GM13977 (cell line): ENCODE measurements around the gene TFRC.

ENCODE experiments used
- DNase-seq: peaks from one replicate; pipeline ENCODE4 v3.0.0; 2012; ENCODE audit warnings: low spot score
- in situ Hi-C: fragments of 300-500 bp; cut with MboI; formaldehyde crosslinking; loops from one replicate; pipeline ENCODE4 v1.12.0; 2022; ENCODE audit warnings: low sequenced_read_pairs, low pct_unique_long_range_greater_than_20kb, mixed read lengths, inconsistent platforms; ENCODE audit not compliant: unreplicated experiment
- TF ChIP-seq, protein P1 (sequence below): IDR thresholded peaks from 2 replicates; pipeline ENCODE4 v1.5.1; 2012; ENCODE audit warnings: mild to moderate bottlenecking, control low read depth; ENCODE audit not compliant: insufficient read depth; ENCODE audit errors: extremely low read depth, missing control alignments

The TFRC gene

DNA sequence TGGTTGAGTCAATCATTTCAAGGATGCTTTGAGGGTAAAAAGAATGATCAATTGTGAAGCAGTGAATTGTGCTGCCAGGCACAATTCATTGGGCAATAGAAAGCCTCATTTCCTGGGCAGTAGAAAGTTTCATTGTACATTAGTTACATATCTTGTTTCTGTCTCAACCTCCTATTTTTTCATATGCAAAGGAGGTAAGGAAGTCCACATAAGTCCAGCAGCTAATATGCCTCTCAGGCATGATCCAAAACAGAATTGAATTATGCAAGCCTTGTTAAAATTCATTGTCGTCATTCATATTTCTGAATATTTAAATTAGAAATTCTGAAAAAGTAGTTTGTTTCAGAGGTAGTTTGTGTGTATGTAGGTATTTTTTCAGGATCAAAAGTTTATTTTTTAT lies 65.8 kb downstream of the TFRC start:
- TF ChIP-seq, protein P1, sequence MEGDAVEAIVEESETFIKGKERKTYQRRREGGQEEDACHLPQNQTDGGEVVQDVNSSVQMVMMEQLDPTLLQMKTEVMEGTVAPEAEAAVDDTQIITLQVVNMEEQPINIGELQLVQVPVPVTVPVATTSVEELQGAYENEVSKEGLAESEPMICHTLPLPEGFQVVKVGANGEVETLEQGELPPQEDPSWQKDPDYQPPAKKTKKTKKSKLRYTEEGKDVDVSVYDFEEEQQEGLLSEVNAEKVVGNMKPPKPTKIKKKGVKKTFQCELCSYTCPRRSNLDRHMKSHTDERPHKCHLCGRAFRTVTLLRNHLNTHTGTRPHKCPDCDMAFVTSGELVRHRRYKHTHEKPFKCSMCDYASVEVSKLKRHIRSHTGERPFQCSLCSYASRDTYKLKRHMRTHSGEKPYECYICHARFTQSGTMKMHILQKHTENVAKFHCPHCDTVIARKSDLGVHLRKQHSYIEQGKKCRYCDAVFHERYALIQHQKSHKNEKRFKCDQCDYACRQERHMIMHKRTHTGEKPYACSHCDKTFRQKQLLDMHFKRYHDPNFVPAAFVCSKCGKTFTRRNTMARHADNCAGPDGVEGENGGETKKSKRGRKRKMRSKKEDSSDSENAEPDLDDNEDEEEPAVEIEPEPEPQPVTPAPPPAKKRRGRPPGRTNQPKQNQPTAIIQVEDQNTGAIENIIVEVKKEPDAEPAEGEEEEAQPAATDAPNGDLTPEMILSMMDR = no peak
- no peak for DNase-seq
- in situ Hi-C loops = no loop called here

DNA sequence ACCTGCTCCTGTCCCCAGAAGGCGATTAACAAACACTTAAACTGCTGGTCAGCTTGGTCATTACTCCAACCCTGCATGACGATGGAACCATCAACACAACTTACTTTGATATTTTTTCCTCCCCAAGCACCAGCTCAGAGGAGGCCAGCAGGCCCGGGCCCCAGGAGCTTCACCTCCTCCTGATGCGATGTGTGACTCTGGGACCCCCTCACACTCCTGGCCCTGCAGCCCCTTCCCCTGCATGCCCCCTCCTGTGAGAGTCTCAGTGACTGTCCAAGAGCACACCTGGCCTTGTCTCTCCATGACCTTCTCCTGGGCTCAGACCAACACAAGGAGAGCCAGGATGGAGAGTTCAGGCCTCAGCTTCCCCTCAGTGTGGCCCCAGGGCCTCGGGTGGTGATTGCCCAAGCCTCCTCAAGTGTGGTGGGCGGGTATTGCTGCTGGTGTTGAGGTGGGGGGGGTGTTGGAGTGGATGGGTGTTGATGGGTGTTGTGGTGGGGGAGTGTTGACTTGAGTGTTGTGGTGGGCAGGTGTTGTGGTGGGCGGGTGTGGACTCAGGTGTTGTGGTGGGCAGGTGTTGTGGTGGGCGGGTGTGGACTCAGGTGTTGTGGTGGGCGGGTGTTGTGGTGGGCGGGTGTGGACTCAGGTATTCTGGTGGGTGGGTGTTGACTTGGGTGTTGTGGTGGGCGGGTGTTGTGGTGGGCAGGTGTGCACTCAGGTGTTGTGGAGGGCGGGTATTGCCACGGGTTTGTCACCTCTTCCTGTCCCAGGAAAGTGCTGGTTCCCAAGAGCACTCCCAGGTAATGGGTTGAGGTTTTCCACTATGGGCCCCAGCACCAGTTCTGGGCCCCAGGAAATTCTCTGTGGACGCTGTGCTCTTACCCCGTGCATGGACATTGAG lies 68.1 kb downstream of the TFRC start:
- in situ Hi-C loops = no loop called here
- DNase-seq = no peak
- TF ChIP-seq, protein P1 = no peak

DNA sequence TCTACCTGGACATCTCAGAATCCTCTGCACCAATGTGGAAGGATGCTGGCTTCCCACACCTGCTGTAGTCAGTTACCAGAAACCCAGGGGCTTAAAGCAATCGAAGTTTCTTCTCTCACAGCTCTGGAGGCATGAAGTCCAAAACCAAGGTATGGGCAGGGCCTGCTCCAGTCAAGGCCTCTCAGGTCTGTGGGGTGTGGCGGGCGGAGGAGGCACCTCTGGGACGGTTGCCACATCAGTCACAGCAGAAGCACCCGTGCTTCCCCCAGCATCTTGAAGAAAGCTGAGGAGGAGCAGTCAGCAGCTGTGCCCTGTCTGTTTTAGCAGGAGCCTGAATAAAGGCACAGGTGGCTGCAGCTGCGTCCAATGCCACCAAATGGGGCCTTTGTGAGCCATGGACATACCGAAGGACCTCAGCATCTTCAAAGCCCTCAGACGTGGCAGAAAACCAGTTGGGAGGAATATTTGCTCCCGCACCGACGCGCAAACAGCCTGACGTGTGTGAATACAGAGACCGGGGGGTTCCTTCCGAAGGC lies 68.9 kb downstream of the TFRC start:
- TF ChIP-seq, protein P1 = no peak
- no peak for DNase-seq
- in situ Hi-C loops = no loop called here

DNA sequence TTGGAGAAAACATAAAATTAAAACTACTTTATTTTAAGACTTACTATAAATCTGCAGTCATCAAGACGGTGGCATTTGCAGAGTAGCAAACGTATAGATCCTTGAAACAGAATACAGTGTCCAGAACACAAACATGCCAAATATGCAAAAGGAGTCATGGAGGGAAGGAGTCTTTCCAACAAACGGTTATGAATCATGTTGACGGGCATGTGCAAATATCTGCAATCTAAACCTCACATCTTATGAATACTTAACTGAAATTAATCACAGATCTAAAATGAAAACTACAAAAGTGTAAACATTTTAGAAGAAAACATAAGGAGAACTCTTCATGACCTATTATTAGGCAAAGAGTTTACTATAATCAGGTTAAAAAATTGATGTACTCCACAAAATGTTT lies 69.4 kb downstream of the TFRC start:
- no peak for DNase-seq
- in situ Hi-C loops = no loop called here
- TF ChIP-seq, protein P1 = no peak

DNA sequence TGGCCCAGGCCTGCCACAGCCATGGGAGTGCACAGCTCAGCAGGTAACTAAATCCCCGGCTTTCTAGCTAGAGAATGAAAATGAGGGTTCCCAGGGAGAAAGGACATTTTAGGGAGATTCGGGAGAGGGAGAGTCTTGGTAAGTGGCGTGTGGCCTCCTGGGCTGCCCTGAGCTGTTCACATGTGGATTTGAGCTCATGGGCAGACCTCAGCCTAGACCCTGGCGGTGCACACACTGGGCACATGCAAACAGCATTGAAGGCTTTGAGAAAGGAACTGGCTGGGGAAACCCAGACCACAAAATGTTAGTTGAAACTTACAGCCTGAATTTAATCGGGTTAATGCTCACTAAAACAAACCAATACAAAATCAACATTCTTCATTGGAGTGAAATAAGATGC lies 72.4 kb downstream of the TFRC start:
- no peak for DNase-seq
- in situ Hi-C loops = no loop called here
- TF ChIP-seq, protein P1 = no peak

DNA sequence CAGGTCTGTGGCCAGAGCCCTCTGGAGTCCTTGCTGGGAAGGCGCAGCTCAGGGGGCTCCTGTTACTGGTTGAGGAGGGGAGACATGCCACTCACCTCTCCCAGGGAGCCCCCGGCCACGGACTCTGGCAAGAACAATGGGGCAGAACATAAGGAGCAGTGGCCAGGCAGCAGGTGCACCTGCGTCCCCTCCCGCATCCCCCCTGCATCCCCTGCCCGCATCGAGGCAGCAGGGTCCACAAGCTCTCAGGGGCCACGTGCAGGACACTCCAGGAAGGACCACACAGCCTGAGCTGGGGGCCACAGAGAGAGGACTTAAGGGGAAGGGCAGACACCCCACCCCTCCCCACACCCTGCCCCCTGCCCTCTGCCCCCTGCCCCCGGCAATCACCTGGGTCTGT lies 73.0 kb downstream of the TFRC start:
- in situ Hi-C loops = no loop called here
- DNase-seq = no peak
- TF ChIP-seq, protein P1 = no peak
